ENCODE measurements around the gene SIAH1.
"Not testable (repeated sequence)": the region's sequence is repeated elsewhere in the genome, so short reads cannot be mapped to it uniquely, and the experiment has no call there.

SIAH1 gene

DNA sequence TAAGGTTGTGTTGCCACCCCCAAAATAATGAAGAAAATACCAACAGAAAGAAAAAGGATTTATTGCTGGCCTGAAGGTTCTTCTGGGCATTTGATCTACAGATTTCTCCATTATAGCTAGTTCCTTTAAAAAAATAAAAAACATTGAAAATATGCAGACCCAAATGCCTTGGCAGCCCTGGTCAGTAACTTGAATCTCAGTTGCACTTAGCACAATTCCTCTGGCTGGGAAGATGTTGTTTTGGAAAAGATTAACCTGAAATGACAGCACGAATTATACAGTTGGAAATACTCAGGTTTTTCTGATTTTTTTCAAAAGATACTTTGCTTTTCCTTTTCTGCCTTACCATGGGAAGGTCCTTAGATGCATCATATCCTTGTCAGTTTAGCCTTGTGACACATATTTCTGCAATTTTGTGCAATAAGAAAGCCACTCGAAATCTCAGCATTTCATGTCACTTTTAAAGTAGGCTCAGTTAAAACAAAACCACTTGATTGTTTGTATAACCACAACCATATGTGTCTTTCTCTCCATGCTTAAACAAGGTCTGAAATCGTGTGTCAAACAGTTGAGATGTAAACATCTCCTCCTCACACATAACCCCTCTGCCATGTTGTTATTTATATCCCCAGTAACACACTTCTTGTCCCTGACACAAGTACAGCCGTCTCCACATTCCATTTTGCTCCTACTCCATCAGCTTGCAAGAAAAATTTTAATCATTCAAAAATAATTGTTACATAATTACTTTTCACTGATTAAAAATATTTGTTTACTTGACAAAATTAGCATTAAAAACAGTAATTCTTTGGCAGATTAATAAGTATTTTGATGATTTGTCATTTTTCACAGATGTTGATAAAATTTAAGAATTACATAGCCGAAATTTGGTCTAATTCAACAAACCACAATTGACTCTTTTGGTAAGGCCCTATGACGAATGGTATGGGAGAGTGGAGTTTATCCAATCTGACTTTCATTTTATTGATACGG is 61.1 kb downstream of the SIAH1 start:
- Mint-ChIP-seq H3K27me3 (no peaks in the 10 kb centered on the region), H3K9me3 (no peaks in the 10 kb centered on the region), H3K27ac (no peak overlapping the region), H3K4me1 (peaks cover 17% of the 10 kb centered on the region), H3K36me3 (peaks cover 28% of the 10 kb centered on the region), H3K4me3 (no peak overlapping the region)
- CTCF ChIA-PET = no interaction called here
- DNase-seq = no peak

DNA sequence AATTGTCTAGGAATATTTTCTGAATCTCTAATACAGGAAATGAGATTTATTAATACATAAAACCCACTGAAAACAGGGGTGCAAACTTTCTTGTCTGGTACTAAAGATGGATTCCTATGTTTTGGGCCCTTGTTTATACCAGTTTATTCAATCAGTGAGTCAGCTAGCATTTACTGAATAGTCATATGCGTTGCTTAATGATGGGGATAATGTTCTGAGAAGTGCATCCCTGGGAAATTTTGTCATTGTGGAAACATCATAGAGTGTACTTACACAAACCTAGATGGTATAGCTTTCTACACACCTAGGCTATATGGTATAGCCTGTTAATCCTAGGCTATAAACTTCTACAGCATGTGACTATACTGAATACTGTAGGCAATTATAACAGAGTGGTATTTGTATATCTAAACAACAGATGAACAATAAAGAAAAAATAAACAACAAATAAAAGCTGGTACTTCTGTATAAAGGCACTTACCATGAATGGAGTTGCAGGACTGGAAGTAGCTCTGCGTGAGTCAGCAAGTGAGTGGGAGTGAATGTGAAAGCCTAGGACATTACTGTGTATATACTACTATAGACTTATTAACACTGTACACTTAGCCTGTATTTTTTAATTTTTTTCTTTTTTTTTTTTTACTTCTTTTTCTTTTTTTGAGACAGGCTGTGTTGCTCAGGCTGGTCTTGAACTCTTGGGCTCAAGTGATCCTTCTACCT is 63.7 kb downstream of the SIAH1 start:
- H3K36me3 Mint-ChIP-seq = peaks cover 35% of the 10 kb centered on the region
- H3K4me1 Mint-ChIP-seq = peaks cover 43% of the 10 kb centered on the region
- H3K27me3 Mint-ChIP-seq = no peaks in the 10 kb centered on the region
- no peaks in the 10 kb centered on the region for H3K9me3 Mint-ChIP-seq
- H3K4me3 Mint-ChIP-seq = no peak overlapping the region
- DNase-seq = no peak
- H3K27ac Mint-ChIP-seq = no peak overlapping the region
- CTCF ChIA-PET = no interaction called here

- Mint-ChIP-seq H3K4me3 (peak overlapping the region; percentile 45), H3K27me3 (no peaks in the 10 kb centered on the region), H3K27ac (peak overlapping the region; percentile 94), H3K36me3 (peaks cover 41% of the 10 kb centered on the region), H3K9me3 (no peaks in the 10 kb centered on the region), H3K4me1 (peaks cover 38% of the 10 kb centered on the region)
- CTCF ChIA-PET = interaction anchor here (0.6 to 1.8 kb wide), 4 partner anchors 66 to 1705 kb away, joined by 3 to 8 read pairs (median 4); no protein-coding TSS in a partner anchor
- DNase-seq = peak; percentile 70
Observed at GRCh38 chr16:48318630-48319029, 66.6 kb downstream of the SIAH1 start.

GRCh38 chr16:48317614-48318315 is 67.4 kb downstream of the SIAH1 start:
- Mint-ChIP-seq H3K4me1 (peaks cover 38% of the 10 kb centered on the region), H3K4me3 (peak overlapping the region; percentile 1), H3K27ac (peak overlapping the region; percentile 94), H3K9me3 (peaks cover 6% of the 10 kb centered on the region), H3K36me3 (peaks cover 47% of the 10 kb centered on the region), H3K27me3 (no peaks in the 10 kb centered on the region)
- DNase-seq = no peak
- CTCF ChIA-PET = interaction anchor here (0.7 to 1.8 kb wide), 2 partner anchors 11 to 306 kb away, joined by 3 to 8 read pairs; no protein-coding TSS in a partner anchor

GRCh38 chr16:48317026-48317425 is 68.2 kb downstream of the SIAH1 start:
- no peaks in the 10 kb centered on the region for H3K27me3 Mint-ChIP-seq
- H3K4me3 Mint-ChIP-seq = no peak overlapping the region
- H3K36me3 Mint-ChIP-seq = peaks cover 50% of the 10 kb centered on the region
- peaks cover 14% of the 10 kb centered on the region for H3K9me3 Mint-ChIP-seq
- no peak for DNase-seq
- H3K27ac Mint-ChIP-seq = no peak overlapping the region
- CTCF ChIA-PET = no interaction called here
- H3K4me1 Mint-ChIP-seq = peaks cover 38% of the 10 kb centered on the region

DNA sequence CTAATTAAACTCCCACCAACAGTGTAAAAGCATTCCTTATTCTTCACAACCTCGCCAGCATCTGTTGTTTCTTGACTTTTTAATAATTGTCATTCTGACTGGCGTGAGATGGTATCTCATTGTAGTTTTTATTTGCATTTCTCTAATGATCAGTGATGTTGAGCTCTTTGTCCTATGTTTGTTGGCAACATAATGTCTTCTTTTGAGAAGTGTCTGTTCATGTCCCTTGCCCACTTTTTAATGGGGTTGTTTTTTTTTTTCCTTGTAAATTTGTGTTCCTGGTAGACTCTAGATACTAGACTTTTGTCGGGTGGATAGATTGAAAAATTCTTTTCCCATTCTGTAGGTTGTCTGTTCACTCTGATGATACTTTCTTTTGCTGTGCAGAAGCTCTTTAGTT is 71.3 kb downstream of the SIAH1 start:
- H3K27me3 Mint-ChIP-seq, H3K4me3 Mint-ChIP-seq, DNase-seq, CTCF ChIA-PET, H3K27ac Mint-ChIP-seq: not testable (repeated sequence)
- peaks cover 24% of the 10 kb centered on the region for H3K4me1 Mint-ChIP-seq
- H3K36me3 Mint-ChIP-seq = peaks cover 74% of the 10 kb centered on the region
- peaks cover 37% of the 10 kb centered on the region for H3K9me3 Mint-ChIP-seq

DNA sequence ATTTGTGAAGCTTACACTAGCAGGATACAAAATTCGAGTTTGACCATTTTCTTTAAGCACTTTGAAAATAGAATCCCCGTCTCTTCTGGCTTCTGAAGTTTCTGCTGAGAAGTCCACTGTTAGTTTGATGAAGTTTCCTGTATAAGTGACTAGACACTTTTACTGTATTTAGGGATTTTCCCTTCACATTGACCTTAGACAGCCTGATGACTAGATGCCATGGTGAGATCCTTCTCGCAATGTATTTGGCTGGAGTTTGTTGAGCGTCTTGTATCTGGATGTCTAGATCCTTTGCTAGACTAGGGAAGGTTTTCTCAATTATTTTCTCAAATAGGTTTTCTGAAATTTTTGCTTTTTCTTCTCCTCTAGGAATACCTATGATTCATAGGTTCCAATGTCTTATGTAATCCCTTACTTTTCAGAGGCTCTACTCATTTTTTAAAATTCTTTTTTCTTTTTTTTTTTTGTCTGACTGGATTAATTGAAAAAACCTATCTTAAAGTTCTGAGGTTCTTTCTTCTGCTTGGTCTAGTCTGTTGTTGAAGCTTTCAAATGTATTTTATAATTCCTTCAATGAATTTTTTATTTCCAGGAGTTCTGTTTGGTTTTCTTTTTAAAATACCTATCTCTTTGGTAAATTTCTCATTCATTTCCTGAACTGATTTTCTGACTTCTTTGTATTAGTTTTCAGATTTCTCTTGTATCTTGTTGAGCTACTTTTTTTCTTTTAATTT is 74.1 kb downstream of the SIAH1 start:
- Mint-ChIP-seq H3K36me3 (peaks cover 84% of the 10 kb centered on the region), H3K27me3 (no peaks in the 10 kb centered on the region), H3K9me3 (peaks cover 45% of the 10 kb centered on the region), H3K4me3 (no peak overlapping the region), H3K27ac (no peak overlapping the region), H3K4me1 (no peaks in the 10 kb centered on the region)
- CTCF ChIA-PET = no interaction called here
- no peak for DNase-seq

Measured in activated naive CD4-positive, alpha-beta T cell treated with anti-CD3 and anti-CD28 coated beads, Interleukin-2, amount 10 ng/mL, durations not matched to agents 7 days and 5 days (primary cell).